Measurements from ENCODE around the gene LEMD3.

DNA sequence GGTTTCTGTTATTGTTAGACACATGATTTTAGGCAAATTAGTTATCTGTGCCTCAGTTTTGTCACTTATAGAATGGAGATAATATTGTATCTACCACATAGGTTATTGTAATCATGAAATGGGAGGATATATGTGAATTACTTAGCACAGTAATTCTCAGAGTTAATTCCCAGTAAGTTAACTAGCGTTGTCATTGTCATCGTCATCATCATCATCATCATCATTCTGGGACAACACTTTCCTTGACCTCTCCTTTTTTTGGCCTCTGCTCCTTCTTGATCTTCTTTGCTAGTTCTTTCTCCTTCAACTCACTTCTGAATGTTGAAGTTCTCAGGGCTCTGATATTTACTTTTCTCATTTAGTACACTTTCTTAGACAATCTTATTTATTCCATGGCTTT, 122.9 kb downstream of the LEMD3 start:
- no peak for TF ChIP-seq JUNB (IDR thresholded peaks at IDR 0.05; ENCODE audit: unreplicated experiment)
- TF ChIP-seq, protein P1, sequence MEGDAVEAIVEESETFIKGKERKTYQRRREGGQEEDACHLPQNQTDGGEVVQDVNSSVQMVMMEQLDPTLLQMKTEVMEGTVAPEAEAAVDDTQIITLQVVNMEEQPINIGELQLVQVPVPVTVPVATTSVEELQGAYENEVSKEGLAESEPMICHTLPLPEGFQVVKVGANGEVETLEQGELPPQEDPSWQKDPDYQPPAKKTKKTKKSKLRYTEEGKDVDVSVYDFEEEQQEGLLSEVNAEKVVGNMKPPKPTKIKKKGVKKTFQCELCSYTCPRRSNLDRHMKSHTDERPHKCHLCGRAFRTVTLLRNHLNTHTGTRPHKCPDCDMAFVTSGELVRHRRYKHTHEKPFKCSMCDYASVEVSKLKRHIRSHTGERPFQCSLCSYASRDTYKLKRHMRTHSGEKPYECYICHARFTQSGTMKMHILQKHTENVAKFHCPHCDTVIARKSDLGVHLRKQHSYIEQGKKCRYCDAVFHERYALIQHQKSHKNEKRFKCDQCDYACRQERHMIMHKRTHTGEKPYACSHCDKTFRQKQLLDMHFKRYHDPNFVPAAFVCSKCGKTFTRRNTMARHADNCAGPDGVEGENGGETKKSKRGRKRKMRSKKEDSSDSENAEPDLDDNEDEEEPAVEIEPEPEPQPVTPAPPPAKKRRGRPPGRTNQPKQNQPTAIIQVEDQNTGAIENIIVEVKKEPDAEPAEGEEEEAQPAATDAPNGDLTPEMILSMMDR (conservative IDR thresholded peaks at IDR 0.05; ENCODE audit: low read depth in 2 of 2) = no peak
- no peak for TF ChIP-seq EZH2phosphoT487 (IDR thresholded peaks at IDR 0.05; ENCODE audit: unreplicated experiment)
- no peak for TF ChIP-seq EZH2 (IDR thresholded peaks at IDR 0.05; ENCODE audit: low read depth, unreplicated experiment)
- TF ChIP-seq POLR2AphosphoS5 (IDR thresholded peaks at IDR 0.05; ENCODE audit: low read depth) = no peak
- TF ChIP-seq CREB1 (CRISPR knock-in tag; IDR thresholded peaks at IDR 0.05; ENCODE audit: low read depth) = no peak
